ENCODE results near the gene BCL7A.

GRCh38 chr12:122045262-122045661 lies 23.6 kb downstream of the BCL7A start:
- no peak for TF ChIP-seq PATZ1 (CRISPR knock-in tag; IDR thresholded peaks at IDR 0.05; ENCODE audit: borderline replicate concordance)
- TF ChIP-seq SNAI2 (CRISPR knock-in tag; IDR thresholded peaks at IDR 0.05): no peak
- TF ChIP-seq CREB5 (CRISPR knock-in tag; IDR thresholded peaks at IDR 0.05; ENCODE audit: low read depth): no peak
- no peak for TF ChIP-seq ARNTL (CRISPR knock-in tag; IDR thresholded peaks at IDR 0.05; ENCODE audit: borderline replicate concordance, low read depth)
- no peak for TF ChIP-seq BACH2 (CRISPR knock-in tag; IDR thresholded peaks at IDR 0.05; ENCODE audit: borderline replicate concordance)
- TF ChIP-seq OSR1 (CRISPR knock-in tag; IDR thresholded peaks at IDR 0.05): no peak
- TF ChIP-seq ZC3H10 (CRISPR knock-in tag; IDR thresholded peaks at IDR 0.05): no peak
- no peak for TF ChIP-seq CSRNP3 (CRISPR knock-in tag; IDR thresholded peaks at IDR 0.05)
- TF ChIP-seq TOX (CRISPR knock-in tag; IDR thresholded peaks at IDR 0.05; ENCODE audit: borderline replicate concordance): no peak
- no peak for TF ChIP-seq ISL1 (CRISPR knock-in tag; IDR thresholded peaks at IDR 0.05)
- TF ChIP-seq RARB (CRISPR knock-in tag; IDR thresholded peaks at IDR 0.05): no peak
